Measurements from ENCODE around the gene ERC2. TPM values are rescaled to one million over a fixed set of nuclear protein-coding genes. Genes with fewer than 3 reads are reported as not detected.

Gene ERC2
- total and polyA plus RNA-seq, 2 donors (not counting 3 experiments of a cell fraction or from before 2014, with no cell fraction given): 5.6 to 15.5 TPM

GRCh38 chr3:55645422-55645821, 822.8 kb downstream of the ERC2 start:
- ChIA-PET CTCF (no interaction called here), POLR2A (no interaction called here)
- H3K36me3 ChIP-seq (ENCODE audit: control insufficient read depth in 2 of 2, extremely low read depth in 1 of 2, insufficient read depth in 2 of 2, low read length in 2 of 2): no peaks in the 10 kb centered on the region
- H3K9ac ChIP-seq (replicated peaks; ENCODE audit: extremely low read depth, insufficient read depth, low read length): no peak overlapping the region
- no peaks in the 10 kb centered on the region for H3K27me3 ChIP-seq (ENCODE audit: control insufficient read depth in 2 of 2, insufficient read depth in 2 of 2, low read length in 2 of 2)
- dilution Hi-C loops (cut with MboI; ENCODE audit: extremely low pct_ligation_motif_present, low sequenced_read_pairs): no loop called here
- no peak for TF ChIP-seq CTCF (IDR thresholded peaks at IDR 0.05; ENCODE audit: extremely low read depth in 1 of 2, insufficient read depth in 1 of 2, low read depth in 1 of 2, low read length in 2 of 2)
- TF ChIP-seq FOS (IDR thresholded peaks at IDR 0.05; ENCODE audit: borderline replicate concordance, insufficient read depth, low read length): no peak
- TF ChIP-seq EZH2 (IDR thresholded peaks at IDR 0.05; ENCODE audit: borderline replicate concordance, low read depth, low read length, severe bottlenecking): no peak
- no peak for TF ChIP-seq GATA2 (IDR thresholded peaks at IDR 0.05; ENCODE audit: insufficient read depth, insufficient read length, low read depth, low read length)
- TF ChIP-seq MYC (IDR thresholded peaks at IDR 0.05; ENCODE audit: low read depth, low read length): no peak
- no peak for TF ChIP-seq JUN (IDR thresholded peaks at IDR 0.05; ENCODE audit: borderline replicate concordance, insufficient read depth, insufficient read length, low read depth)
- no peak overlapping the region for H3K4me2 ChIP-seq (ENCODE audit: insufficient read depth, low read length)
- intact Hi-C loops (cut with micrococcal nuclease): no loop called here
- DNase-seq (ENCODE audit: low read depth, low spot score) (no peak), FAIRE-seq (no peak)
- no peaks in the 10 kb centered on the region for H4K20me1 ChIP-seq (replicated peaks; ENCODE audit: control insufficient read depth, extremely low read depth, insufficient read depth, low read length)
- H3K4me3 ChIP-seq (replicated peaks in 1 of 3; ENCODE audit: insufficient read depth in 1 of 3, low read depth in 1 of 3, low read length in 3 of 3): no peak overlapping the region
- no peak overlapping the region for H3K27ac ChIP-seq (ENCODE audit: insufficient read depth, low read depth, low read length)
- no peaks in the 10 kb centered on the region for H3K79me2 ChIP-seq (ENCODE audit: control insufficient read depth, insufficient read depth, low read length)
- no peaks in the 10 kb centered on the region for H3K9me3 ChIP-seq (replicated peaks; ENCODE audit: control insufficient read depth, insufficient read depth, low read length)
- H3K4me1 ChIP-seq (ENCODE audit: control insufficient read depth, extremely low read depth, insufficient read depth, low read length): no peaks in the 10 kb centered on the region
- H2AFZ ChIP-seq (ENCODE audit: low read depth, low read length): no peak overlapping the region
- no peaks in the 10 kb centered on the region for H3K9me1 ChIP-seq (replicated peaks; ENCODE audit: control insufficient read depth, extremely low read depth, insufficient read depth, low read length)
- BruUV-seq (replicated peaks): no TSS peak

- dilution Hi-C loops (cut with MboI; ENCODE audit: extremely low pct_ligation_motif_present, low sequenced_read_pairs): no loop called here
- intact Hi-C loops (cut with micrococcal nuclease): no loop called here
- no peak for TF ChIP-seq CTCF (IDR thresholded peaks at IDR 0.05; ENCODE audit: extremely low read depth in 1 of 2, insufficient read depth in 1 of 2, low read depth in 1 of 2, low read length in 2 of 2)
- TF ChIP-seq FOS (IDR thresholded peaks at IDR 0.05; ENCODE audit: borderline replicate concordance, insufficient read depth, low read length): no peak
- TF ChIP-seq MYC (IDR thresholded peaks at IDR 0.05; ENCODE audit: low read depth, low read length): no peak
- TF ChIP-seq JUN (IDR thresholded peaks at IDR 0.05; ENCODE audit: borderline replicate concordance, insufficient read depth, insufficient read length, low read depth): no peak
- TF ChIP-seq POLR2A (IDR thresholded peaks at IDR 0.05; ENCODE audit: low read depth, low read length): no peak
- TF ChIP-seq GATA2 (IDR thresholded peaks at IDR 0.05; ENCODE audit: insufficient read depth, insufficient read length, low read depth, low read length): no peak
- Histone ChIP-seq H3K27me3 (ENCODE audit: control insufficient read depth in 2 of 2, insufficient read depth in 2 of 2, low read length in 2 of 2) (no peaks in the 10 kb centered on the region), H3K4me1 (ENCODE audit: control insufficient read depth, extremely low read depth, insufficient read depth, low read length) (no peaks in the 10 kb centered on the region), H3K9me1 (replicated peaks; ENCODE audit: control insufficient read depth, extremely low read depth, insufficient read depth, low read length) (no peaks in the 10 kb centered on the region), H3K9ac (replicated peaks; ENCODE audit: extremely low read depth, insufficient read depth, low read length) (no peak overlapping the region), H3K4me2 (ENCODE audit: insufficient read depth, low read length) (no peak overlapping the region), H3K27ac (ENCODE audit: insufficient read depth, low read depth, low read length) (no peak overlapping the region), H3K4me3 (replicated peaks in 1 of 3; ENCODE audit: insufficient read depth in 1 of 3, low read depth in 1 of 3, low read length in 3 of 3) (no peak overlapping the region), H3K36me3 (ENCODE audit: control insufficient read depth in 2 of 2, extremely low read depth in 1 of 2, insufficient read depth in 2 of 2, low read length in 2 of 2) (no peaks in the 10 kb centered on the region), H3K9me3 (replicated peaks; ENCODE audit: control insufficient read depth, insufficient read depth, low read length) (no peaks in the 10 kb centered on the region), H4K20me1 (replicated peaks; ENCODE audit: control insufficient read depth, extremely low read depth, insufficient read depth, low read length) (no peaks in the 10 kb centered on the region), H2AFZ (ENCODE audit: low read depth, low read length) (no peak overlapping the region), H3K79me2 (ENCODE audit: control insufficient read depth, insufficient read depth, low read length) (no peaks in the 10 kb centered on the region)
- ChIA-PET POLR2A (no interaction called here), CTCF (no interaction called here)
- no TSS peak for BruUV-seq (replicated peaks)
- FAIRE-seq (no peak), DNase-seq (ENCODE audit: low read depth, low spot score) (no peak)
Measured at GRCh38 chr3:55643283-55643682, 825.0 kb downstream of the ERC2 start.
